SK-N-SH (cell line): ENCODE results near the gene IL12RB1. TPM values are rescaled to one million over a fixed set of nuclear protein-coding genes. Genes with fewer than 3 reads are reported as not detected.

ENCODE experiments used
- CTCF ChIA-PET: fragments of 300-600, 350-600 bp; formaldehyde crosslinking; extraction: SDS; loops from one replicate; lab custom pipeline; 2021; lab: Yijun Ruan, JAX
- POLR2A ChIA-PET: fragments of 350-600 bp; sonication (Branson Sonifier 250); formaldehyde crosslinking; extraction: SDS; loops from one replicate; lab custom pipeline; 2020; ENCODE audit warnings: antibody characterized with exemption, inconsistent platforms; lab: Yijun Ruan, JAX
- DNase-seq: peaks from one replicate; pipeline ENCODE4 v3.0.0; 2012
- H2AFZ ChIP-seq: fragments of 200-600 bp; sonication (generic); 2 replicates; pipeline ENCODE4 v1.8.1; 2016; ENCODE audit warnings: antibody characterized with exemption, mild to moderate bottlenecking, low read depth
- H3F3A ChIP-seq: fragments of 200-600 bp; sonication (generic); replicated peaks from 2 replicates; pipeline ENCODE3; 2016; ENCODE audit warnings: antibody characterized with exemption, mild to moderate bottlenecking; ENCODE audit not compliant: insufficient read depth
- H3K27ac ChIP-seq, 2 experiments: fragments of 200-500 bp in 1 of 2; fragments of 200-600 bp in 1 of 2; sonication (Bioruptor generic) in 1 of 2; sonication (generic), shearing (Covaris generic) in 1 of 2; 2 replicates each; pipeline versions ENCODE4 v1.5.1 to v1.6.1; 2014 to 2016; ENCODE audit warnings: low read depth in 2 of 2, inconsistent platforms in 1 of 2, low read length in 1 of 2, mild to moderate bottlenecking in 1 of 2, mixed read lengths in 1 of 2
- H3K27me3 ChIP-seq: fragments of 200-600 bp; sonication (generic), shearing (Covaris generic); 2 replicates; pipeline ENCODE4 v1.6.1; 2016; ENCODE audit warnings: mixed run types; ENCODE audit not compliant: insufficient read depth
- H3K36me3 ChIP-seq, 2 experiments: fragments of 200-500 bp in 1 of 2; fragments of 200-600 bp in 1 of 2; sonication (Bioruptor generic) in 1 of 2; sonication (generic) in 1 of 2; replicated peaks in 1 of 2; 2 replicates each; pipeline versions ENCODE3 to v1.5.1; 2014 to 2016; ENCODE audit warnings: low read length in 1 of 2, mild to moderate bottlenecking in 1 of 2; ENCODE audit not compliant: insufficient read depth in 2 of 2, control insufficient read depth in 1 of 2
- H3K4me1 ChIP-seq, 2 experiments: fragments of 200-500 bp in 1 of 2; fragments of 200-600 bp in 1 of 2; sonication (Bioruptor generic) in 1 of 2; sonication (generic), shearing (Covaris generic) in 1 of 2; 2 replicates each; pipeline versions ENCODE4 v1.5.1 to v1.6.1; 2014 to 2016; ENCODE audit warnings: low read depth in 1 of 2, low read length in 1 of 2, mixed run types in 1 of 2; ENCODE audit not compliant: insufficient read depth in 2 of 2, control insufficient read depth in 1 of 2
- H3K4me2 ChIP-seq: fragments of 200-600 bp; sonication (generic), shearing (Covaris generic); 2 replicates; pipeline ENCODE4 v1.6.1; 2017; ENCODE audit warnings: mixed run types
- H3K4me3 ChIP-seq, 2 experiments: fragments of 200-500 bp in 1 of 2; fragments of 200-600 bp in 1 of 2; sonication (Bioruptor generic) in 1 of 2; sonication (generic), shearing (Covaris generic) in 1 of 2; 2 replicates each; pipeline versions ENCODE4 v1.5.1 to v1.8.1; 2014 to 2016; ENCODE audit warnings: low read depth in 2 of 2, inconsistent platforms in 1 of 2, low read length in 1 of 2, mild to moderate bottlenecking in 1 of 2, mixed read lengths in 1 of 2, moderate library complexity in 1 of 2
- H3K79me2 ChIP-seq: fragments of 200-600 bp; sonication (generic); 2 replicates; pipeline ENCODE4 v1.8.1; 2017; ENCODE audit warnings: mild to moderate bottlenecking; ENCODE audit not compliant: insufficient read depth
- H3K9ac ChIP-seq: fragments of 200-600 bp; sonication (generic); 2 replicates; pipeline ENCODE4 v1.6.1; 2017; ENCODE audit warnings: mixed run types
- H3K9me2 ChIP-seq: fragments of 200-600 bp; sonication (generic); 2 replicates; pipeline ENCODE4 v1.6.1; 2017; ENCODE audit warnings: mixed run types
- H3K9me3 ChIP-seq: fragments of 200-600 bp; sonication (generic); 2 replicates; pipeline ENCODE4 v1.6.1; 2017; ENCODE audit warnings: mixed run types, mild to moderate bottlenecking, moderate library complexity
- H4K20me1 ChIP-seq: fragments of 200-600 bp; sonication (generic); 2 replicates; pipeline ENCODE4 v1.6.1; 2017; ENCODE audit warnings: mild to moderate bottlenecking, mixed run types; ENCODE audit not compliant: insufficient read depth
- EZH2phosphoT487 ChIP-seq: fragments of 200-600 bp; sonication (generic); IDR thresholded peaks from 2 replicates; pipeline ENCODE4 v1.6.1; 2017; ENCODE audit warnings: low read depth, mixed run types, mild to moderate bottlenecking, antibody characterized with exemption, moderate library complexity, borderline replicate concordance
- FOSL2 ChIP-seq: IDR thresholded peaks from 2 replicates; pipeline ENCODE4 v1.4.0; 2012; ENCODE audit warnings: low read depth, mild to moderate bottlenecking, moderate library complexity, borderline replicate concordance
- FOXJ3 ChIP-seq: sonication (generic); formaldehyde crosslinking; IDR thresholded peaks from 2 replicates; pipeline ENCODE4 v1.5.1; 2020; ENCODE audit warnings: mild to moderate bottlenecking, missing genetic modification reagents
- NFIC ChIP-seq: IDR thresholded peaks from 2 replicates; pipeline ENCODE4 v1.4.0; 2012; ENCODE audit warnings: borderline replicate concordance
- RCOR1 ChIP-seq: fragments of 150-350 bp; IDR thresholded peaks from 2 replicates; pipeline ENCODE4 v1.6.1; 2017; ENCODE audit warnings: antibody characterized with exemption, low read length
- TCF12 ChIP-seq: IDR thresholded peaks from 2 replicates; pipeline ENCODE4 v1.4.0; 2012
- WGBS: methylation state at CpG from one replicate; pipeline ENCODE4 v1.1.6; 2017; ENCODE audit warnings: low lambda C conversion rate; 5-methylcytosine and 5-hydroxymethylcytosine counted together
- polyA plus RNA-seq, 3 experiments: library from polyadenylated mRNA; depleted of rRNA; stranded (reverse); fragments of >200 nt; gene quantifications; 2 replicates each; pipeline ENCODE4 v1.2.3, GENCODE V29; 2012
- TF ChIP-seq, protein P1 (sequence below): IDR thresholded peaks from 2 replicates; pipeline ENCODE4; 2012
- TF ChIP-seq, protein P2 (sequence below): IDR thresholded peaks from 2 replicates; pipeline ENCODE4 v1.4.0; 2012; ENCODE audit warnings: low read depth

Gene IL12RB1
- polyA plus RNA-seq, 1 of the 3 experiments (the other 2 are of a cell fraction) = 0.02 TPM

DNA sequence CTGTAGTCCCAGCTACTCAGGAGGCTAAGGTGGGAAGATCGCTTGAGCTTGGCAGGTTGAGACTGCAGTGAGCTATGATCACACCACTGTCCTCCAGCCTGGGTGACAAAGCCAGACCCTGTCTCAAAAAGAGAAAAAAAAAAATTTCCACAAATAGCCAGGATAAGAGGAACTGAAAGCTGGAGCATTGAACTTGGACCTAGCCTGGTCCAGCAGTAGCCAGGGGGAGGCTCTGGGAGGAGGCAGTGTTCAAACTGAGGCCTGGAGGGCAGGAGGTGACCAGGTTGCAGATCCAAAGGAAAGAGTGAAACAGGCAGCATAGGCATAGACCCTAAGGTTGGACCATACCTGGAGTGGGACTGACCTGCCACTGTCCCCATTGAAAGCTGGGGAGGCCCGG lies 39.4 kb upstream of the IL12RB1 start:
- H3F3A ChIP-seq = no peaks in the 10 kb centered on the region
- H4K20me1 ChIP-seq = no peaks in the 10 kb centered on the region
- 93% methylated on average over 2 of the region's 2 CpGs for WGBS
- H3K9me3 ChIP-seq = no peaks in the 10 kb centered on the region
- H2AFZ ChIP-seq = no peak overlapping the region
- H3K27ac ChIP-seq = no peak overlapping the region
- TF ChIP-seq NFIC (no peak), FOSL2 (no peak), EZH2phosphoT487 (no peak), FOXJ3 (CRISPR knock-in tag) (no peak)
- TF ChIP-seq, protein P1, sequence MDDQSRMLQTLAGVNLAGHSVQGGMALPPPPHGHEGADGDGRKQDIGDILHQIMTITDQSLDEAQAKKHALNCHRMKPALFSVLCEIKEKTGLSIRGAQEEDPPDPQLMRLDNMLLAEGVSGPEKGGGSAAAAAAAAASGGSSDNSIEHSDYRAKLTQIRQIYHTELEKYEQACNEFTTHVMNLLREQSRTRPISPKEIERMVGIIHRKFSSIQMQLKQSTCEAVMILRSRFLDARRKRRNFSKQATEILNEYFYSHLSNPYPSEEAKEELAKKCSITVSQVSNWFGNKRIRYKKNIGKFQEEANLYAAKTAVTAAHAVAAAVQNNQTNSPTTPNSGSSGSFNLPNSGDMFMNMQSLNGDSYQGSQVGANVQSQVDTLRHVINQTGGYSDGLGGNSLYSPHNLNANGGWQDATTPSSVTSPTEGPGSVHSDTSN = no peak
- no peak overlapping the region for H3K4me2 ChIP-seq
- no peaks in the 10 kb centered on the region for H3K27me3 ChIP-seq
- no peaks in the 10 kb centered on the region for H3K4me1 ChIP-seq
- peaks cover 7 to 22% of the 10 kb centered on the region in 2 experiments for H3K36me3 ChIP-seq
- no peaks in the 10 kb centered on the region for H3K9me2 ChIP-seq
- no peak overlapping the region for H3K9ac ChIP-seq
- no peak overlapping the region for H3K4me3 ChIP-seq
- DNase-seq = no peak
- CTCF ChIA-PET = interaction anchor here (1.2 kb wide), 1 partner anchor 13 kb away, joined by 3 read pairs; no protein-coding TSS in a partner anchor
- POLR2A ChIA-PET = no interaction called here
- H3K79me2 ChIP-seq = no peaks in the 10 kb centered on the region

DNA sequence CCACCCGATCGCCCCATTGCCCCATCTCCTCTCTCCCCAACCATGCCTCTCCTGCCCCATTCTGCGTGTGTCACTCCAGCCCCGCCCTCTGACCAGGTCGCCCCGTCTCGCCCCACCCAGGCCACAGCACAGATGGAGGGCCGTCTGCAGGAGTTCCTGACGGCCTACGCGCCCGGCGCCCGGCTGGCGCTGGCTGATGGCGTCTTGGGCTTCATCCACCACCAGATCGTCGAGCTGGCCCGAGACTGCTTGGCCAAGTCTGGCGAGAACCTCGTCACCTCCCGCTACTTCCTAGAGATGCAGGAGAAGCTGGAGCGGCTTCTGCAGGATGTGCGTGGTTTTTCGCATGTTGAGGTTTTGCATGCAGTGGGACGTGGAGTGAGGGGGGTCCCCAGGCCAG lies 37.1 kb upstream of the IL12RB1 start:
- TF ChIP-seq RCOR1 (no peak), FOXJ3 (CRISPR knock-in tag) (no peak), TCF12 (no peak)
- TF ChIP-seq, protein P2, sequence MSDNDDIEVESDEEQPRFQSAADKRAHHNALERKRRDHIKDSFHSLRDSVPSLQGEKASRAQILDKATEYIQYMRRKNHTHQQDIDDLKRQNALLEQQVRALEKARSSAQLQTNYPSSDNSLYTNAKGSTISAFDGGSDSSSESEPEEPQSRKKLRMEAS = no peak
- TF ChIP-seq, all 33 proteins: peak for 0
- Histone ChIP-seq H3F3A (no peaks in the 10 kb centered on the region), H3K79me2 (no peaks in the 10 kb centered on the region), H3K4me1 (peaks cover 0 to 1% of the 10 kb centered on the region in 2 experiments; a peak in 1 of 4 replicates), H3K27me3 (no peaks in the 10 kb centered on the region), H4K20me1 (no peaks in the 10 kb centered on the region), H2AFZ (no peak overlapping the region), H3K36me3 (peaks cover 2 to 15% of the 10 kb centered on the region in 2 experiments), H3K9ac (no peak overlapping the region), H3K9me3 (no peaks in the 10 kb centered on the region), H3K4me2 (no peak overlapping the region), H3K27ac (no peak overlapping the region), H3K4me3 (no peak overlapping the region), H3K9me2 (no peaks in the 10 kb centered on the region)
- WGBS = 87% methylated on average over 25 of the region's 26 CpGs
- ChIA-PET CTCF (interaction anchor here (1.3 to 1.5 kb wide), 2 partner anchors 13 to 117 kb away, joined by 3 to 4 read pairs; no protein-coding TSS in a partner anchor), POLR2A (no interaction called here)
- DNase-seq = peak; percentile 17
